Measurements from ENCODE around the gene USP25.

DNA sequence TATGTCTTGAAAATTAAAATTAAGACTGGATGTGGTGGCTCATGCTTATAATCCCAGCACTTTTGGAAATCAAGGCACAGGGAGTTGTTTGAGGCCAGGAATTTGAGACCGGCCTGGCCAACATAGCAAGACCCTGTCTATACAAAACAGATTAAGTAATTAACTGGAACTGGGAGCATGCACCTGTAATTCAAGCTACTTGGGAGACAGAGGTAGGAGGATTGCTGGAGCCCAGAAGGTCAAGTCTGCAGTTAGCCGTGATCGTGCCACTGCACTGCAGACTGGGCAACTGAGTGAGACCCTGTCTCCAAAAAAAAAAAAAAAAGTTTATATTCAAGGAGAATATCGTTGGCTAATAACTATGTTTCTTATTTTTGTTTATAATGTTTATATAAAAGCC is 139.2 kb downstream of the USP25 start:
- TF ChIP-seq POLR2A (IDR thresholded peaks at IDR 0.05; ENCODE audit: borderline replicate concordance, extremely low read depth, insufficient read depth, insufficient read length): no peak
- no peak for TF ChIP-seq TCF7L2 (IDR thresholded peaks at IDR 0.05; ENCODE audit: borderline replicate concordance, extremely low read depth, insufficient read depth, insufficient read length)
